Measurements from ENCODE around the gene C1orf159. TPM values are rescaled to one million over a fixed set of nuclear protein-coding genes. Genes with fewer than 3 reads are reported as not detected.

The C1orf159 gene
- total and polyA plus RNA-seq, 2 experiments from 2014 or later: 9.6 to 21.5 TPM

- peaks cover 4% of the 10 kb centered on the region; the same call in 1 of the 2 replicates for H3K79me2 ChIP-seq (replicated peaks; ENCODE audit: insufficient read depth)
- H3K36me3 Mint-ChIP-seq (ENCODE audit: low read depth): peaks cover 14% of the 10 kb centered on the region
- peaks cover 5% of the 10 kb centered on the region; the same call in 2 of the 3 replicates for H3K9me3 Mint-ChIP-seq
- TF ChIP-seq POLR2AphosphoS5 (IDR thresholded peaks at IDR 0.05; ENCODE audit: low read depth) (no peak), EZH2 (IDR thresholded peaks at IDR 0.05; ENCODE audit: low read depth, unreplicated experiment) (no peak), REST (IDR thresholded peaks at IDR 0.05; ENCODE audit: unreplicated experiment) (no peak), ZNF462 (CRISPR knock-in tag; IDR thresholded peaks at IDR 0.05) (no peak), STAT1 (IDR thresholded peaks at IDR 0.05; ENCODE audit: unreplicated experiment) (no peak), ZNF331 (CRISPR knock-in tag; IDR thresholded peaks at IDR 0.05; ENCODE audit: low read depth) (no peak), EZH2phosphoT487 (IDR thresholded peaks at IDR 0.05; ENCODE audit: unreplicated experiment) (no peak), ETS1 (IDR thresholded peaks at IDR 0.05) (no peak), NANOG (IDR thresholded peaks at IDR 0.05; ENCODE audit: borderline replicate concordance) (no peak), JUNB (IDR thresholded peaks at IDR 0.05; ENCODE audit: unreplicated experiment) (no peak), CTCF (conservative IDR thresholded peaks at IDR 0.05; ENCODE audit: low read depth in 2 of 2) (no peak), CREB1 (CRISPR knock-in tag; IDR thresholded peaks at IDR 0.05; ENCODE audit: low read depth) (no peak), ZNF114 (CRISPR knock-in tag; IDR thresholded peaks at IDR 0.05) (no peak)
- H3K4me3 ChIP-seq: no peak overlapping the region
- no peaks in the 10 kb centered on the region for H3F3A ChIP-seq (replicated peaks; ENCODE audit: low read depth)
- no peak overlapping the region for H3K27ac Mint-ChIP-seq
- no peaks in the 10 kb centered on the region; the same call in 1 of the 2 replicates for H3K4me1 ChIP-seq (ENCODE audit: insufficient read depth)
- H3K27me3 Mint-ChIP-seq (ENCODE audit: insufficient read depth, low read depth, poor library complexity): peaks cover 17% of the 10 kb centered on the region
- DNase-seq (ENCODE audit: low spot score): no peak
- H3K4me1 Mint-ChIP-seq: peaks cover 10% of the 10 kb centered on the region; the same call in 2 of the 3 replicates
- no peak overlapping the region for H2AFZ ChIP-seq
- no peak overlapping the region for H3K4me2 ChIP-seq
- H3K36me3 ChIP-seq (ENCODE audit: insufficient read depth): no peaks in the 10 kb centered on the region
- H3K4me3 Mint-ChIP-seq: no peak overlapping the region
- no peaks in the 10 kb centered on the region for H4K20me1 ChIP-seq (replicated peaks; ENCODE audit: insufficient read depth)
- no peaks in the 10 kb centered on the region for H3K9me2 ChIP-seq (ENCODE audit: insufficient read depth)
- ATAC-seq: no peak
- H3K27ac ChIP-seq (ENCODE audit: low read depth): no peak overlapping the region
- peaks cover 11% of the 10 kb centered on the region for H3K27me3 ChIP-seq (ENCODE audit: insufficient read depth)
These were observed 2.4 kb upstream of the C1orf159 start for GRCh38 chr1:1118011-1118875.
